Measurements from ENCODE around the gene LIFR.
"Not testable (repeated sequence)": the region's sequence is repeated elsewhere in the genome, so short reads cannot be mapped to it uniquely, and the experiment has no call there.

Gene LIFR

GRCh38 chr5:38579105-38579504, 22.7 kb upstream of the LIFR start:
- no peak for DNase-seq

GRCh38 chr5:38576961-38577684, 20.7 kb upstream of the LIFR start:
- no peak for DNase-seq

- peak; percentile 69 for DNase-seq
Measured at GRCh38 chr5:38576442-38576841, 20.0 kb upstream of the LIFR start.

GRCh38 chr5:38575476-38575875, 19.0 kb upstream of the LIFR start:
- no peak for DNase-seq

- DNase-seq, result no peak
Measured at GRCh38 chr5:38574009-38574408, 17.6 kb upstream of the LIFR start.

GRCh38 chr5:38573521-38573920, 17.1 kb upstream of the LIFR start:
- no peak for DNase-seq

- DNase-seq, result no peak
Measured at GRCh38 chr5:38569180-38569579, 12.7 kb upstream of the LIFR start.

GRCh38 chr5:38567306-38567705, 10.9 kb upstream of the LIFR start:
- DNase-seq, result not testable (repeated sequence)

- no peak for DNase-seq
Measured at GRCh38 chr5:38563624-38564023, 7.2 kb upstream of the LIFR start.

GRCh38 chr5:38562444-38563210, 6.2 kb upstream of the LIFR start:
- DNase-seq, result no peak

- no peak for DNase-seq
Measured at GRCh38 chr5:38559428-38559827, 3.0 kb upstream of the LIFR start.

GRCh38 chr5:38557792-38558191, 1.3 kb upstream of the LIFR start:
- no peak for DNase-seq

GRCh38 chr5:38557308-38557710, 863 bp upstream of the LIFR start:
- no peak for DNase-seq

- no peak for DNase-seq
Measured at GRCh38 chr5:38556088-38556598, 303 bp downstream of the LIFR start.

- no peak for DNase-seq
Measured at GRCh38 chr5:38555354-38556087, 925 bp downstream of the LIFR start.

GRCh38 chr5:38554861-38555260, 1.6 kb downstream of the LIFR start:
- no peak for DNase-seq

GRCh38 chr5:38554403-38554802, 2.0 kb downstream of the LIFR start:
- no peak for DNase-seq

- DNase-seq, result no peak
Measured at GRCh38 chr5:38553001-38553521, 3.4 kb downstream of the LIFR start.

GRCh38 chr5:38551030-38552017, 5.1 kb downstream of the LIFR start:
- DNase-seq, result no peak

GRCh38 chr5:38548064-38548759, 8.2 kb downstream of the LIFR start:
- DNase-seq, result no peak

GRCh38 chr5:38547257-38547656, 9.2 kb downstream of the LIFR start:
- no peak for DNase-seq

All from NCI-H2107 (cell line).